OCI-LY1 (cell line): ENCODE results near the gene SMC5.
A peak's percentile ranks its signal among the peaks of the same experiment; 100 is the strongest.

ENCODE experiments used
- H2AFZ ChIP-seq: fragments of 200-600 bp; sonication (generic), shearing (Covaris generic); 2 replicates; pipeline ENCODE4 v1.6.0; 2014; ENCODE audit warnings: antibody characterized with exemption, mild to moderate bottlenecking, low read length
- H3F3A ChIP-seq: fragments of 200-600 bp; sonication (generic), shearing (Covaris generic); 2 replicates; pipeline ENCODE4 v1.6.0; 2014; ENCODE audit warnings: mild to moderate bottlenecking, antibody characterized with exemption, low read length, moderate library complexity; ENCODE audit not compliant: insufficient read depth
- H3K27ac ChIP-seq: fragments of 200-600 bp; sonication (generic); 2 replicates; pipeline ENCODE4 v1.5.1; 2014; ENCODE audit warnings: low read length, mixed run types, mild to moderate bottlenecking, low read depth; ENCODE audit not compliant: poor library complexity, severe bottlenecking
- H3K27me3 ChIP-seq: fragments of 200-600 bp; sonication (generic); 2 replicates; pipeline ENCODE4 v1.6.0; 2014; ENCODE audit warnings: antibody characterized with exemption, mild to moderate bottlenecking, low read length, moderate library complexity; ENCODE audit not compliant: insufficient read depth
- H3K36me3 ChIP-seq: fragments of 200-600 bp; sonication (generic); 2 replicates; pipeline ENCODE4 v1.6.1; 2014; ENCODE audit warnings: mild to moderate bottlenecking, antibody characterized with exemption, low read length, moderate library complexity, mixed read lengths; ENCODE audit not compliant: insufficient read depth
- H3K4me1 ChIP-seq: fragments of 200-600 bp; sonication (generic); 2 replicates; pipeline ENCODE4 v1.5.1; 2014; ENCODE audit warnings: mild to moderate bottlenecking, low read length, moderate library complexity; ENCODE audit not compliant: insufficient read depth, severe bottlenecking
- H3K4me2 ChIP-seq: fragments of 200-600 bp; sonication (generic), shearing (Covaris generic); 2 replicates; pipeline ENCODE4 v1.6.1; 2014; ENCODE audit warnings: low read length
- H3K4me3 ChIP-seq: fragments of 200-600 bp; sonication (generic); 2 replicates; pipeline ENCODE4 v1.5.1; 2014; ENCODE audit warnings: low read length, low read depth, mild to moderate bottlenecking, mixed read lengths; ENCODE audit not compliant: poor library complexity, severe bottlenecking
- H3K79me2 ChIP-seq: fragments of 200-600 bp; shearing (Covaris generic); 2 replicates; pipeline ENCODE4 v1.6.1; 2016; ENCODE audit warnings: mixed run types, low read length, mixed read lengths; ENCODE audit not compliant: insufficient read depth
- H3K9ac ChIP-seq: fragments of 200-600 bp; sonication (generic), shearing (Covaris generic); 2 replicates; pipeline ENCODE4 v1.6.1; 2014; ENCODE audit warnings: mild to moderate bottlenecking, low read length, mixed read lengths
- H3K9me2 ChIP-seq: fragments of 200-600 bp; sonication (generic), shearing (Covaris generic); 2 replicates; pipeline ENCODE4 v1.6.1; 2014; ENCODE audit warnings: low read depth, mild to moderate bottlenecking, low read length, mixed read lengths
- H3K9me3 ChIP-seq: fragments of 200-600 bp; shearing (Covaris generic); 2 replicates; pipeline ENCODE4 v1.6.1; 2014; ENCODE audit warnings: low read length, mixed read lengths
- H4K20me1 ChIP-seq: fragments of 200-600 bp; sonication (generic), shearing (Covaris generic); 2 replicates; pipeline ENCODE4 v1.6.0; 2016; ENCODE audit warnings: mild to moderate bottlenecking, low read length; ENCODE audit not compliant: insufficient read depth
- CTCF ChIP-seq: fragments of 200-600 bp; sonication (generic), shearing (Covaris generic); IDR thresholded peaks from 2 replicates; pipeline ENCODE4 v1.5.1; 2017; ENCODE audit warnings: mild to moderate bottlenecking, antibody characterized with exemption, low read length, moderate library complexity, mixed read lengths
- EZH2 ChIP-seq: fragments of 200-600 bp; sonication (generic), shearing (Covaris generic); IDR thresholded peaks from 2 replicates; pipeline ENCODE4 v1.8.0; 2017; ENCODE audit warnings: borderline replicate concordance, mixed run types, mild to moderate bottlenecking, antibody characterized with exemption, low read length, moderate library complexity, mixed read lengths

Gene SMC5

GRCh38 chr9:70340572-70340971 is 81.8 kb downstream of the SMC5 start:
- H3K4me3 ChIP-seq, result no peak overlapping the region
- no peaks in the 10 kb centered on the region for H3K79me2 ChIP-seq
- no peaks in the 10 kb centered on the region for H3K27me3 ChIP-seq
- H3K9ac ChIP-seq, result no peak overlapping the region
- H4K20me1 ChIP-seq, result no peaks in the 10 kb centered on the region
- H3K9me3 ChIP-seq, result no peaks in the 10 kb centered on the region
- peak; percentile 36; the same call in 1 of the 2 replicates for TF ChIP-seq CTCF
- TF ChIP-seq EZH2, result no peak
- no peak overlapping the region for H3K4me2 ChIP-seq
- peaks cover 6% of the 10 kb centered on the region; the same call in 1 of the 2 replicates for H3K36me3 ChIP-seq
- no peaks in the 10 kb centered on the region for H3K9me2 ChIP-seq
- no peak overlapping the region for H3K27ac ChIP-seq
- no peaks in the 10 kb centered on the region for H3F3A ChIP-seq
- no peak overlapping the region for H2AFZ ChIP-seq
- H3K4me1 ChIP-seq, result no peaks in the 10 kb centered on the region

GRCh38 chr9:70347046-70347445 is 88.3 kb downstream of the SMC5 start:
- H4K20me1 ChIP-seq, result no peaks in the 10 kb centered on the region
- H3K4me3 ChIP-seq, result no peak overlapping the region
- peaks cover 48% of the 10 kb centered on the region for H3K36me3 ChIP-seq
- no peak overlapping the region for H3K4me2 ChIP-seq
- no peaks in the 10 kb centered on the region for H3K27me3 ChIP-seq
- no peaks in the 10 kb centered on the region for H3F3A ChIP-seq
- H3K79me2 ChIP-seq, result no peaks in the 10 kb centered on the region
- H3K27ac ChIP-seq, result no peak overlapping the region
- H3K4me1 ChIP-seq, result no peaks in the 10 kb centered on the region
- TF ChIP-seq EZH2, result no peak
- no peaks in the 10 kb centered on the region for H3K9me2 ChIP-seq
- H2AFZ ChIP-seq, result no peak overlapping the region
- no peaks in the 10 kb centered on the region for H3K9me3 ChIP-seq
- H3K9ac ChIP-seq, result no peak overlapping the region

GRCh38 chr9:70352356-70352755 is 93.6 kb downstream of the SMC5 start:
- Histone ChIP-seq H3K4me1 (no peaks in the 10 kb centered on the region), H4K20me1 (no peaks in the 10 kb centered on the region), H3K9me3 (no peaks in the 10 kb centered on the region), H3K4me2 (no peak overlapping the region), H3K9me2 (no peaks in the 10 kb centered on the region), H3K36me3 (peaks cover 40% of the 10 kb centered on the region), H3K4me3 (no peak overlapping the region), H3F3A (no peaks in the 10 kb centered on the region), H3K9ac (no peak overlapping the region), H3K79me2 (no peaks in the 10 kb centered on the region), H2AFZ (no peak overlapping the region), H3K27ac (no peak overlapping the region), H3K27me3 (no peaks in the 10 kb centered on the region)
- TF ChIP-seq EZH2 (no peak), CTCF (no peak)

- Histone ChIP-seq H3F3A (no peaks in the 10 kb centered on the region), H3K4me2 (no peak overlapping the region), H3K4me1 (no peaks in the 10 kb centered on the region), H3K9ac (no peak overlapping the region), H3K27ac (no peak overlapping the region), H4K20me1 (no peaks in the 10 kb centered on the region), H2AFZ (no peak overlapping the region), H3K36me3 (peaks cover 36% of the 10 kb centered on the region), H3K9me2 (no peaks in the 10 kb centered on the region), H3K4me3 (no peak overlapping the region), H3K79me2 (no peaks in the 10 kb centered on the region), H3K9me3 (no peaks in the 10 kb centered on the region), H3K27me3 (no peaks in the 10 kb centered on the region)
- TF ChIP-seq EZH2, result no peak
- TF ChIP-seq CTCF, result peak; percentile 27
These were observed 94.0 kb downstream of the SMC5 start for GRCh38 chr9:70352802-70353201.
